Renal pelvis (tissue), 4 donors: ENCODE data around the gene THSD7A. TPM values are rescaled to one million over a fixed set of nuclear protein-coding genes. Genes with fewer than 3 reads are reported as not detected.

ENCODE experiments used
- DNase-seq: peaks from one replicate; pipeline ENCODE4 v3.0.0-alpha.2; 2013
- polyA plus RNA-seq, 3 donors: library from polyadenylated mRNA; unstranded; fragments of 120-200 nt; gene quantifications; one replicate each; pipeline ENCODE4 v1.2.1, GENCODE V29; 2013; ENCODE audit not compliant: insufficient read length in 3 of 3

Gene THSD7A
- polyA plus RNA-seq, 3 donors, result 51.9 to 82.9 (median 57.5) TPM

DNA sequence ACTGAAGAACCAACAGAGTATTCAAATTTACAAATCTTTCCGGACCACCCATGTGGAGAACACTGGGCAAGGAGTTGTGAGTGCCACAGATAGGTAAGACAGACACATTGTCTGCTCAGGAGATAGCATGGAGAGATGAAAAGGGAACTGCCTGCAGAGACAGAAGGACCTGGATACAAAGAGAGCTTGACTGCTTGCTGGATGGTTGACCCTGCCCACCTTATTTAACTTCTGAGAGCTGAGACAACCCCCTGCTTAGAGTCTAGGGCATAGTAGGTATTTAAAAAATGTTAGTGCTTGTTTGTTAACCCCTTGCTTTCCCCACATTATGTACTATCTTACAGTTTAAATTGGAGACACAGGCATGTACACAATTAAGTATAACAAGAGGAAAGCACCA, 314.1 kb downstream of the THSD7A start:
- no peak for DNase-seq

DNA sequence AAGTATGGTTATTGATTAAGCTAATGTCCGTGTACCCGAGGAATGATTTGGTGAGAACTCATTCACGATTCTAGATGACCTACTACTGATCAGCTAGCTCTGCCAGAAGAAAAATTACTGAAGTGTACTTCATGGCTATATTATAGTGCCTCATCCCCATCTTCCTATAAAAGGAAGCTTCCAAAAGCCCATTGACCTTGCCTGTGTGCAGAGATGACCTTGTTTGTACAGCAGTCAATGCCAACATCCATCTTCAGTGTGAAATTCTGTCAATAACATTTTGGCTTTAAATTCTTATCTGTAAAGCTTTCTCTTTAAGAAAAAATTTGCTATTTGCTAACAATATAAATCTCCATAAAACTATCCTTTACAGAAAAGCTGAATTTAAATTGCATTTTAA, 315.7 kb downstream of the THSD7A start:
- DNase-seq, result no peak

DNA sequence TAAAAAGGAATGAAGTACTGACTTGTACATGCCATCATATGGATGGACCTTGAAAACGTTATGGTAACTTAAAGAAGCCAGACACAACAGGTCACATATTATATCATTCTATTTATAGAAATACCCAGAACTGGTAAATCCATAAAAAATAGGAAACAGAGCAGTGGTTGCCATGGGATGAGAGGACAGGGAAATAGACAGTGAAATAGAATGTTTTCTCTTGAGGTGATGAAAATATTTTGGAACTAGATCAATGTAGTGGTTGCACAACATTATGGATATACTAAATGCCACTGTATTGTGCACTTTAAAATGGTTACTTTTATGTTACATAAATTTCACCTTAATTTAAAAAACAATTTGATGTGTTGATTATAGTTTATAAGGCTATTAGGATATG, 318.5 kb downstream of the THSD7A start:
- no peak for DNase-seq

DNA sequence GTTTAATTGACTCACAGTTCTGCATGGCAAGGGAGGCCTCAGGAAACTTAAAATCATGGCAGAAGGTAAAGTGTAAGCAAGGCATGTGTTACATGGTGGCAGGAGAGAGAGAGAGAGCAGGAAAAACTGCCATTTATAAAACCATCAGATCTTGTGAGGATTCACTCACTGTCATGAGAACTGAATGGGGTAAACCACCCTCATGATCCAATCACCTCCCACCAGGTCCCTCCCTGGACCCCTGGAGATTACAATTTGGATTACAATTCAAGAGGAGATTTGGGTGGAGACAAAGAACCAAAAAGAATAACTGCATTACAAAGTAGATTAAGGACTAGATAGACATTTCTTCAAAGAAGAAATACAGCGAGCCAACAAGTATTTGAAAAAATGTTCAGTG, 324.1 kb downstream of the THSD7A start:
- no peak for DNase-seq

DNA sequence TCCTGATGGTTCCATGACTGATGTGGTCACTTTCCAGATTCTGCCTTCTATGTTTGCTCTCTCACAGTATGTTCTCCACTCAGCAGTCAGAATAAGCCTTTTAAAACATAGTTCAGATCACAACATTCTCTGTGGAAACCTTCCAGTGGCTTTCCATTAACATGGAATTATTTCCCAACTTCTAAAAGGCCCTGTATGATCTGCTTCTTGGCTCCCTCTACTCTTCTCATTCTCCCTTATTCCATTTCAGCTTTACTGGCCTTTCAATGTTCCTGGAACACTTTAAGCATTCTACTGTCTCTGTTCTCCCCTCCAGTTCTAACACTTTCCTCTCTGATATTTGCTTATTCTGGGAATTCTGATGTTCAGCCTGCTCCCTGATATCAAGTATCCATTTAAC, 325.6 kb downstream of the THSD7A start:
- DNase-seq, result no peak

DNA sequence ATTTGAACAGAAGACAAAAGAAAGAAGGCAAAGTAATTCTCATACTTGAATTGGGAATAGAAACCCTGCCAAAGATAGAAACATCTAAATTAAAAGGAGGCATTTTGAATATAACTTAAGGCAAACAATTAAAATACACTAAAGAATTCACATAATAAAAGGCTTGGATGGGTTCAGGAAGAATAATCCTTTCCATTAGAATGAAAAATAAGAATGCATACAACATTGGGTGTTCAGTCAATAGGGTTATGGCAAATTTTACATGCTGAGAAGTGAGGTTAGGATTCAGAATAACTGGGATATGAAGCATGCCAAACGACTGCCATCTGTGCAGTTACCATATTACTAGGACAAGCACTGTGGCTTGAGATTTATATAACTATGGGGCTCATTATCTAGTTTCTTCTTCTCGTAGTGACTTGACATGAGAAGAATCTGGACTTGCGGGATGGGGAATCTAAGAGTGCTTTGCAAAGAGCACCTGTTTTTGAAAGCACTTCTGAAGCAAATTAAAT, 326.5 kb downstream of the THSD7A start:
- no peak for DNase-seq

DNA sequence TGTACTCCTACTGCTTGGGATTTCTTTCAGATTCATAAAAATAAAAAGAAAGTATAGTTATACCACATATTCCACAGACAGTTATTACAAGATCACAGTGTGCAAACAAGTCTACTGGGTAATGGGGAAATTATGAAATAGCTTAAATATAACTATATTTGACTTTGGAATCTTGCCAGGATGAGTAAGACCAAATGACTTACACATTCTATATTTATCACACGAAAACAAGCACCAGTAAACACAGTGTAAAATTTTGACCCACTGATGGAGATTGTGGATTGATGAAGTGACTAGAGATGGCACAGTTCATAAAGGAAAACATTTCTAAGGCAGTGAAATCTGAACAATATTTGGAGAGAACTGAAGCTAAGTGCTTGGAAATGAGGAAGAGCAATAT, 339.7 kb downstream of the THSD7A start:
- DNase-seq, result no peak

DNA sequence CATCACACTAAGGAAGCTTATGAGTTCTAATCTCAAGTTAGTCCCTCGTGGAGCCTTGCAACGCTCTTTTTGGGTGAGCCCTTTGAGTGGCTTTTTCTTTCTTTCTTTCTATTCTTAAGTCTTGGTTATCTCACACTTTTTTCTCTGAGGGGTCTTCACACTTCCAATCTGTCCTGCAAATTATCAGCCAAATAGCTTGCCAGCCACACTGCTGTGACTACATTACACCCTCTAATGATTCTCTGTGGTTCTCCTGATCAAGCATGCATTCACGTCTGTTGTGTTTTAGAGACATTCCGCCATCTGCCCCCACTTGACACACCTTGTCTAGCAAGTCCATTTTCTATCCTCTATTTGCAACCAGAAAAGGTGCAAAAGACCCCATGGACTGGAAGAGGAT, 340.2 kb downstream of the THSD7A start:
- no peak for DNase-seq

DNA sequence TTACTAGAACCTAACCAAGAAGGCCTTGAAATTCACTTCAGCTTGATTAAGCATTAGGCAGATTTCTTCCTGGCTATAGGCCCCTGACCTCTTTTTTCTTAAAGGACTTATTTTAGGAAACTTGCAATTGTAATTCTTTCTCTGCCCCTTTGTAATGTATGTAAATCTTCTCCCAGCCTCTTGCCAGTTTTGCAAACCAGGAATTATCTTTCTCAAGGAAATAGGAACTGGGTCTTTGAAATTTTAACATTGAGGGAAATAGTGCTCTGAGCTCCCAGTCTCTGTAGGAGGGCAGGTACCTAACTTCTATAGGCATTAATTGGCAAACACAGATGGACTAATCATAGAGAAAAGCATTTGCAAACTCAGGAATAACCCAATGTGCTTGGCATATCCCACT, 342.7 kb downstream of the THSD7A start:
- no peak for DNase-seq

DNA sequence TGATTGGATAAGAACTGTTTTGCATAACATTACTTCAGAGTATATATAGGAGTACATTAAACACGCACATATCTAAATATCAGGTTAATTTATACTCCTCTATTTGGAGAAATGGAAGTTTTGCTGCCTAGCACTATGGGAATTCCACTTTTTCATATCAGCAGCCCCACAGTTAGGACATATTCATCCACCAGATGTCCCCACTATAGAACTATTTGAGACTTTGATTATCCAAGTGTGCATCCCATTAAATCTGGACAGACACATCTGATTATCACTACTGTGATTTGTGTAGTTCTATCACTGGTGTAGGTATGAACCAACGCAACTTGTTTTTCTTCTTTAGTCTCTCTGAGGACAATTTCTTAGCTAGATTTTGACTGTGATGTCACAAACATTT, 345.7 kb downstream of the THSD7A start:
- no peak for DNase-seq

DNA sequence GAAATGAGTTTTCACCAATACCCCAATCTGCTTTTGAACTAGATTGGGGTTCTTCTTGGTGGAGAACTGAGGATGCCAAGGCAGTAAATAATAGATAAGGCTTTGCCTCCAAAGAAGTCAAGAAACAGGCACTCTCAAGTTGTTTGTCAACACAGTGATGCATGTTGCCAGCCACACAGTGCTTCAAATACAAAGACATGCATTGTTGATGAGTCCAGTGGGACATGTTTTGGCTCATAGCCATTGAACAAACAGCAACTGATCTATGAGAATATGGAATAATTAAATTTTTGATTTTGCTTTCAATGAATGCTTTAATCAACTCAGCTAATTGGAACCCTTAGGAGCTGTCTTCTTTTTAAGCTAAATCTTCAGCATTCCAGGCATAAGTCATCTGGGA, 346.4 kb downstream of the THSD7A start:
- DNase-seq, result no peak

DNA sequence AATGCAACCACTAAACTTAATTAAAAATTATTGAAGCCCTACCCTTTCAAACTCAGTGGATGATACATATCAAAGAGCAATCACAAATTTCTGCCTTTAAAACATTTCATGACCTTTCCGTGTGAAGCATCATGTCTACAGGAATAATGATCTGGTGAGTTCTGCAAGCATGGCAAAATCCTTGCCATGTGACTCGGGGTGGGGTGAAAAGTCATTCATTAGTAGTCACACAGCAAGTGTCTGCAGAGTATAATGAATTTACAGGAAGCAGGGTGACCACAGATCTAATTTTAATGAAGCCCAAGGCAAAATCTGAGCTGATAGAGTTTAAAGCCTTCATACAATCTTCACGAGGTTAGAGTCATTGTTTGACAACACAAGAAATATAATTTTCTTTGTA, 351.9 kb downstream of the THSD7A start:
- DNase-seq, result no peak

DNA sequence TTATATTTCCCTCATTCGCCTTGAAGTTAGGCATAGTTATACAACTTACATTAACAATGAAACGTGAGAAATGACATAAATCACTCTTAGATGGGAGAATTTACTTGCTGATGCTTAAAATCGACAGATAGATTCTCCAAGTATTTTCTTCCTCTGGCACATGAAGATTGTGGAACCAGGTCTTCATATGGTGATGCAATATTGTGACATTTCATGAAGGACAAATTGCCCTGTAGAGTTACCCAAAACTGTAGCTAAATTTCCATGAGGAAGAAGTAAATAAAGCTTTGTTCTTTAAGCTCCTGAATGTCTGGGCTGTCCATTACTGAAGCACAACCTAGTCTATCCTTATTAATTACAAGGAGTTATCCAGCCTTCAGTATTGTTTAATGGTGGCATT, 353.1 kb downstream of the THSD7A start:
- no peak for DNase-seq

DNA sequence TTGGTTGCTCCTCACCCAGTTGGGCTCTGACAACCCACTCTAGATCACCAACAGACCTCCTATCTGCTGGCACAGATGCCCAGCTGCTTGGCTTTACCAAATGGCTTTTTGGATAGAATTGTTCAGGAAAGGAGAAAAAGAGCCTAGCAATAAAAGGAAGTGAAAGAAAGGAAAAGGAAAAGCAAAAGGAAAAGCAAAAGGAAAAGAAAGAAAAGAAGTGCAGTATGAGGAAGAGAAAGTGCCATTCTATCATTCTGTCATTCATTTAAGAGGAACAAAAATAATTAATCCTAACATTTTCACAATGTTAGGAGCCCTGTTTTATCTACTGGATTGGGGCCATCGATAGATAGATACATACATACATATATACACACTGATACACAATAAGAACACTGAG, 353.6 kb downstream of the THSD7A start:
- DNase-seq, result no peak

DNA sequence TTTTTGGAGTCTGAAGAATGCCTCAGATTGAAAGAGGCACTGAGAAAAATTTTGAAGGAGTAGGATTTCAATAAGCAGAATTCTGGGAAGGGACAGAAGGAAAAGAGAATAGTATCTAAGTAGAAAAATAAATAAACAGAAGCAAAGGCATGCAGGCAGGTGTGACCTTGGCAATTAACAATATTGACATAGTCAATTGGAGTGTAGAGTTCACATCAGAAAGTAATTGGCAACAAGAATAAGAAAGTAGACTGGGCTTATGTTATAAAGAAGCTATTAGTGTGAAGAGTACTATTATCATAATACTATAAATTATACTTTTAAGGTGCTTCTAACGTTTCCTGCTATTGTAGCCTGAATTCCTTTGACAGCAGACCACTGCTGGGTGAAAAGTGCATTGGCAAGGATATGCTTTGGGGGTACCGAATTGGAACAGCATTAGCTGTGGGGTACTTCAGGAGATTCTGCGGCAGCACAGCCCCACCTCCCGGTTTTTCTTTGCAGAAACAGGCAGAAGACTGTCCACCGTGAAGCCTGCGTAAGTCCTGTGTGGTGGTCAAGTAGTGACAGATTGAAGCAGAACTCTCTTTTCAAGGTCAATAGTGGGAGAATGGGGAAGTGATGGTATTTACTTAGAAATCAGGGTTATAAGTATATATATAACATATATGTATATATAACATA, 357.0 kb downstream of the THSD7A start:
- DNase-seq, result no peak

DNA sequence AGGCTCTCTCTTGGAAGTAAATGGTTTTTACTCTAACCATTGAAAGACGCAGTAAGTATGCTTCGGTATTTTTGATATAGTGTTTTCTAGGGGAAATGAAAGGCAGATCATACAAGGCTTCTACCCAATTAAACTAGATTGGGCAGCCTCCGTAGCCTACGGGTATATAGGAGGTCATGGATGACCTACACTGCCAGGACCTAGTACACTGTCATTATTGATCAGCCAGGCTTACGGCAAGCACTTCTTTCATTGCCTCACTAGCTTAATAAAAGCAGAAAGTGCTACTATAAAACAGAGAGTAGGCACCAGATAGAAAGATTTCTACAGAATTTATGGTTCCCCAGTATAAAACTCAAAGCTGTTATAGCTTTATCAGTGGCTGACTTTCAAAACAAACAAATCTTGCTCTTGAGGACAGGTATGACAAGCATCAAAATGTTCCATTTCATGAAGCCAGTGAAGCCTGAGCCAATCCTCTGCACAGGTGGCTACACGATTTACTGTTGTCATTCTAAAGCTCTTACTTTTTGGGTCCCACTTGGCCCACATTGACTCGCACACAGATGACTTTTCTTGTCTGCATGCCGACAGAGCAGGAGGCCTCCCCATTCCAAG, 358.1 kb downstream of the THSD7A start:
- DNase-seq, result no peak

DNA sequence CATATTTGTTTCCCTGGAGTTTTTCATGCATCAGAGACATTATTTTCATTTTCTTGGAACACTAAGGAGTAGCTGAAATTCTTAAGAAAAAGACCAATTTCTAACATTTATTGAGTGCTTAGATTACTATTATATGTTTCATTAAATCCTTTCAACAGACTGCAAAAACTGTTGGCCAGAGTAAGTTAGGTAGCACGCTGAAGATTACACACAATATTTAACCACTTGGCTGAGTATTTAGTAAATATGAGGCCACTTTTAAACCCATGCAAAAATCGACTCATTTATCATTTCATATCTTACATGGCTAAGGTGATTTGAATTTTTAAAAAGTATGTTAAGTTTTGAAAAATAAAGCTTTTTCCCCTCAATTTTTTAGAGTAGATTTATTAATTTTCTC, 358.8 kb downstream of the THSD7A start:
- DNase-seq, result no peak

DNA sequence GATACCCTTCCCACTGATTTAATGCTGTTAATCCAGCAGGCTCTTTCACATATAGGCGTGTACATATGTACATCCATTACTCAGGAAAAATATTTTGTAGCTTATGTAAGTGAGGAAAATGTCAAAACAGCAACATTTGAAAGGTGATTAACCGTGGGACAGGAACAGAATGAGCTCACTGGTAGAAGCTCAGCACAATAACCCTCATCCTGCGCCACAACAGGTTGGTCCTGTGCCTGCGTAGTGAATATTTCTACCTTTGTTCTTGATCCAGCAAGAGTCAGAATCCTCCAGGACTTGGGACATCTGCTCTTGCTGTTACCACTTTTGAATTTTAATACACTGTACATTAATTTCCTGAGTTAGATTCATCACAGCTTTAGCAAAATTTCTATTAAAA, 359.4 kb downstream of the THSD7A start:
- no peak for DNase-seq

DNA sequence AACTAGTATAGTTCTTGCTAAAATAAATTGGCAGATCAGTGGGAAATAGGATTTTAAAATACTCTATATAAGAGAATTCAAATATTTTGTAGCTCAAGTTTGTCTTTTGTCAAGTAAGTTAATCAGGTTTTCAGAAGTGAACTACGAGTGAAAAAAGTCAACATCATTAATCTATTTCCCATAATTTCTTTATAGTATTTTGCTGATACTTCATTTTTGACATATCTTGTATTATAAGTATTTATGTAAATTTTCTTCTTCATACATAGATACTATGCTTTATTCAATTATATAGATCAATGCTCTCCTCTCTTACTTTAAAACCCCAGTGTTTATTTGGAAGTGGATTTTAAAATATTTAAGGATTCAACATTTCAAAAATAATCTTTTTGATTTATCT, 360.7 kb downstream of the THSD7A start:
- DNase-seq, result no peak

DNA sequence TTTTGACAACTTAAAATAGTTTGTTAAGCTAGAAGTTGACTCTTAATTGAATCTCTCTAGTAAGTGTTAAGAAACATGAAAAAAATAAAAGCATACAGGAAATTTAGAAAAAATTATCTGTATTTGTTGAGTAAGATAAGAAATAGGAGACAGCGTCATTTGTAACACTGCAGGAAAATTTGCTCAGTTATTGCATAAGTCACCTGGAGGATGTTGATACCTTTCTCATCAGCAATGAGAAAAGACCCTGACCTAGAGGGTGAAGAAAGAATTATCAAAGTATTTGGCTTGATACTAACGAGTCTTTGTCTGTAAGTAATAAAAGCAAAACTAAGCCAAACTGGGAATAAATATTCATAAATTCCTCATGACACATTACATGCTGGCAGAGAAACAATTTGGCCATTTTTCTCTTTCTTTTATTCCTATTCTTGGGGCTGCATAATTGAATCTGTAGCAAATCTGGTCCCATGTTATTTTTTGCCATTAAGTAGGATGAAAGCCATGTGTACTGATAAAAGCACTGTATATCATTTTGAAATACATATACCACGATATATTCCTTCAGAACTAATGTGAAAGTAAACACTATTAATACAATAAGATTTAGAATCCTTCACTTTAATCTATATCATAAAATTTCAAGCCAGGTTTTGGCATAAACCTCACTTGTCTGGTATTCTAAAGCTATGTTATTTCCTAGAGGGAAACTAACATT, 362.8 kb downstream of the THSD7A start:
- no peak for DNase-seq

DNA sequence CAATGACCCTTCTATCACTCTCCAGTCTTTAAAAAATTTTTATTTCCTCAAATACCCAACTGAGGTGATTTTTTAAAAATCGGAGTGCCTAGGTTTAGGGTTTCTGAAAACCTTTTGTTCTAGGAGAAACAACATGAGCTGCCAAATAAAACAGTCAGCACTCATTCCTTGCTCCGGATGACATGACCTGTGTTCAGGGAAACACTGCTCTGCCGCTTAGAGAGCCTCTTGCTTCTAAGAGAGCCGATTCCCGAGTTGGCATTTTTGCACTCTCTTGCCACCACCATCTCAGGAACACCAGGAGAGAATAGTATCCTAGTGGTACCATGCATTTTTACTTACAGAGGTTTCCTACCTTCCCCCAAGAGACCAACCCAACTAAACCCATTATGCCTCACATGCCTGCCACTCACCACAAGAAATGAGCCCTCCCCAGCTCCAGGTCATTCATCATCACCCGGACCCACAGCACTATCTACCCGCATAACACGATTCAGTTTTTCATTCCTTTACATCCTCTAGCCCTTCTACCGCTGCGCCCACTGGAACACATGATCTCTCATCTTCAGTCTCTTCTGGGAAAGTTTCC, 365.4 kb downstream of the THSD7A start:
- DNase-seq, result no peak

DNA sequence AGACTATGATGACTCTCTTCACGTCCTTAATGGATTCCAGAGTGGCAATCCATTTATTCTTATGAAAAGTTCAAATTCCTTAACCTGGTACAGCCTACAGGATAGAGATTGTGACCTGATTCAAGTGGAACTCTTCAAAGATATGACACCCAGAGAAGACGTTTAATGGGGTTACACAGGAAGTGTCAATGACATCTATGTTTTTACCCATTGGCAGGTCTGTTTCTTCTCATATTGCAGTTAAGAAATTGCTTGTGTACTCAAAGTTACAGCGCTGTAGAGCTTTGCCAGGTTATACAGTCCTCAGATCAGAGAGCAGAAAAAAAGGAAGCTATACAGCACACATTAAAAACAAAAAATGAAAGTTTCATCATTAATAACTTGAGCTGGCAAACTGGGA, 367.4 kb downstream of the THSD7A start:
- no peak for DNase-seq

DNA sequence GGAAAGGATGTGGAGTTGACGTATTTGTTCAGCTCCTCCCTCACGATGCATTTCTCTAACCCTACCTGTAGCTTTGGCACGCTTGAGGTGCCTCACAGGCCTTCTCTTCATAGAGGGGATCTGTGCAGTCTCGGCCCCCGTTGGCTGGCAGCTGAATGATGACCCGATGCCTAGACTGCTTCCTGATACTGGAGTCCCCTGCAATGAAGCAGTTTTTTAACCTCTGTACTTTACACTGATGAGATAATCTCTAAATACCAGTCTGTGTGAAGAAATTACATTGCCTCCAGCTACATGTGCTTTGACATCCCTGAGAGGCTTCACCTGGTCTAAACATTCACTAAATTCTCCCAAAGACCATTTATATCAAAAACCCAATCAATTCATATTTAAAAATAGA, 370.1 kb downstream of the THSD7A start:
- DNase-seq, result no peak
